ENCODE measurements around the gene EIF2S3. TPM values are rescaled to one million over a fixed set of nuclear protein-coding genes. Genes with fewer than 3 reads are reported as not detected.

Gene EIF2S3
- total and polyA plus RNA-seq, 2 of the 4 experiments (the other 2 are of a cell fraction) = 97.9 to 416 TPM

- dilution Hi-C loops (cut with HindIII; ENCODE audit: low sequenced_read_pairs, unreplicated experiment) (no loop called here), intact Hi-C loops (cut with micrococcal nuclease) (no loop called here), in situ Hi-C loops (cut with MboI; ENCODE audit: low sequenced_read_pairs) (no loop called here)
- POLR2A ChIA-PET (ENCODE audit: unreplicated experiment) = no interaction called here
- Histone ChIP-seq H2AK5ac (ENCODE audit: low read depth, low read length) (no peak overlapping the region), H3K27me3 (ENCODE audit: control insufficient read depth, insufficient read depth, low read length) (peaks cover 2% of the 10 kb centered on the region), H4K8ac (ENCODE audit: low read depth in 2 of 2, low read length in 2 of 2) (no peak overlapping the region), H2BK15ac (ENCODE audit: low read depth, low read length) (no peak overlapping the region), H2AK9ac (replicated peaks; ENCODE audit: low read depth, low read length, poor library complexity) (no peak overlapping the region), H3K4me1 (ENCODE audit: control insufficient read depth, insufficient read depth, low read length) (peaks cover 2% of the 10 kb centered on the region; the same call in 1 of the 2 replicates), H3K4me3 (ENCODE audit: insufficient read depth, low read depth, low read length) (no peak overlapping the region), H2BK5ac (ENCODE audit: low read depth, low read length, poor library complexity, severe bottlenecking) (no peak overlapping the region), H3K18ac (ENCODE audit: low read depth, low read length) (no peak overlapping the region), H3K4ac (ENCODE audit: low read depth, low read length) (no peak overlapping the region), H3K9ac (ENCODE audit: low read depth, low read length) (no peak overlapping the region), H3K23ac (ENCODE audit: low read depth, low read length) (no peak overlapping the region), H3K9me1 (ENCODE audit: insufficient read depth, low read length) (no peaks in the 10 kb centered on the region), H4K20me1 (ENCODE audit: insufficient read depth, low read length) (no peaks in the 10 kb centered on the region; the same call in 1 of the 2 replicates), H3K9me3 (ENCODE audit: control insufficient read depth, insufficient read depth, low read length) (no peaks in the 10 kb centered on the region), H4K5ac (ENCODE audit: low read depth, low read length) (no peak overlapping the region), H3K14ac (replicated peaks; ENCODE audit: low read depth, low read length) (no peak overlapping the region), H3K56ac (ENCODE audit: extremely low read depth, insufficient read depth, low read length) (no peak overlapping the region), H4K91ac (ENCODE audit: insufficient read depth, low read depth, low read length) (no peak overlapping the region), H2AFZ (replicated peaks; ENCODE audit: low read length, poor library complexity) (no peak overlapping the region), H2BK120ac (ENCODE audit: low read depth, low read length) (no peak overlapping the region), H3K27ac (ENCODE audit: insufficient read depth, low read length) (no peak overlapping the region), H2BK20ac (ENCODE audit: low read depth, low read length) (no peak overlapping the region), H3K4me2 (ENCODE audit: low read depth, low read length) (no peak overlapping the region), H3K79me1 (ENCODE audit: low read depth in 1 of 2, low read length in 2 of 2) (peaks cover under 1 to 22% of the 10 kb centered on the region in 2 experiments; a peak in 3 of 4 replicates), H3K36me3 (ENCODE audit: control insufficient read depth, insufficient read depth, low read length) (no peaks in the 10 kb centered on the region)
- TF ChIP-seq ELK1 (IDR thresholded peaks at IDR 0.05; ENCODE audit: borderline replicate concordance, low read depth, low read length) = no peak
- no peak for TF ChIP-seq RFX5 (IDR thresholded peaks at IDR 0.05; ENCODE audit: low read depth, low read length)
- no peak for TF ChIP-seq MAFK (IDR thresholded peaks at IDR 0.05; ENCODE audit: low read depth, low read length)
- no peak for TF ChIP-seq POLR2A (IDR thresholded peaks at IDR 0.05; ENCODE audit: low read depth, low read length)
- no peak for TF ChIP-seq SMC3 (IDR thresholded peaks at IDR 0.05; ENCODE audit: low read depth, low read length)
- no peak for TF ChIP-seq MXI1 (IDR thresholded peaks at IDR 0.05; ENCODE audit: borderline replicate concordance, low read depth, low read length)
- TF ChIP-seq RCOR1 (IDR thresholded peaks at IDR 0.05; ENCODE audit: insufficient replicate concordance, low read length) = no peak
- no peak for TF ChIP-seq CEBPB (IDR thresholded peaks at IDR 0.05; ENCODE audit: low read depth, low read length)
- TF ChIP-seq RAD21 (IDR thresholded peaks at IDR 0.05; ENCODE audit: low read length) = no peak
- CTCF ChIA-PET = interaction anchor here (1.0 kb wide), 1 partner anchor 10 kb away, joined by 4 read pairs; no protein-coding TSS in a partner anchor
- 80% methylated on average over 1 of the region's 1 CpG; no CpG with 5 or more reads in 1 of the 2 experiments for WGBS, 2 experiments (ENCODE audit: extremely low coverage in 2 of 2, insufficient read length in 1 of 2)
- BruUV-seq (replicated peaks) = no TSS peak
- no peak for DNase-seq
- no peak for ATAC-seq (ENCODE audit: low read depth)
Observed at GRCh38 chrX:24012266-24012665, 42.5 kb upstream of the EIF2S3 start.
